ENCODE results near the gene SLAMF9.

The SLAMF9 gene

DNA sequence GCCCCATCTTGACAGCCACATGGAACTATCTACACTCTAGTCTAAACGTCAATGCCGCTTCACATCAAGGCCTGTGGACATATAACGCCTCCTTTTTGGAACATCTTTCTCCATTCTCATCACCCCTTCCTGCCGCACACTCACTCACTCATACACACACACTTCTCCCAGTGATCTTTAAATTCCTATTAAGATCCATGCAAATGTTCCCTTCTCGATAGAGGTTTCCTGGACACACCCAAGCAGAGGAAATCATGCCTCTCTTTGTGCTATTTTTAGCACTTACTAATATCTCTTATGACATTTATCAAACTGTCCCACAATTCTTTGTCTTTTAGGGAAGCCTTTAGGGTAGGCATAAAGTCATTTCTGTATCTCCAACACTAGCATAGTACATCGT, 28.2 kb upstream of the SLAMF9 start:
- Histone ChIP-seq H3K9me3 (ENCODE audit: insufficient read depth, low read length) (no peaks in the 10 kb centered on the region), H3K4me3 (ENCODE audit: low read length) (no peak overlapping the region), H4K20me1 (ENCODE audit: insufficient read depth, low read length) (no peaks in the 10 kb centered on the region), H3K27me3 (ENCODE audit: low read depth, low read length) (peaks cover 60% of the 10 kb centered on the region), H2AFZ (ENCODE audit: low read depth, low read length) (no peak overlapping the region), H3K4me2 (ENCODE audit: low read length) (no peak overlapping the region), H3K9ac (ENCODE audit: low read length) (no peak overlapping the region), H3K27ac (ENCODE audit: low read length) (no peak overlapping the region), H3K4me1 (ENCODE audit: low read length) (no peaks in the 10 kb centered on the region), H3K36me3 (replicated peaks; ENCODE audit: low read depth, low read length) (no peaks in the 10 kb centered on the region), H3K79me2 (ENCODE audit: low read length) (no peaks in the 10 kb centered on the region)
- TF ChIP-seq EZH2phosphoT487 (IDR thresholded peaks at IDR 0.05; ENCODE audit: low read depth) = no peak
- TF ChIP-seq, protein P1, sequence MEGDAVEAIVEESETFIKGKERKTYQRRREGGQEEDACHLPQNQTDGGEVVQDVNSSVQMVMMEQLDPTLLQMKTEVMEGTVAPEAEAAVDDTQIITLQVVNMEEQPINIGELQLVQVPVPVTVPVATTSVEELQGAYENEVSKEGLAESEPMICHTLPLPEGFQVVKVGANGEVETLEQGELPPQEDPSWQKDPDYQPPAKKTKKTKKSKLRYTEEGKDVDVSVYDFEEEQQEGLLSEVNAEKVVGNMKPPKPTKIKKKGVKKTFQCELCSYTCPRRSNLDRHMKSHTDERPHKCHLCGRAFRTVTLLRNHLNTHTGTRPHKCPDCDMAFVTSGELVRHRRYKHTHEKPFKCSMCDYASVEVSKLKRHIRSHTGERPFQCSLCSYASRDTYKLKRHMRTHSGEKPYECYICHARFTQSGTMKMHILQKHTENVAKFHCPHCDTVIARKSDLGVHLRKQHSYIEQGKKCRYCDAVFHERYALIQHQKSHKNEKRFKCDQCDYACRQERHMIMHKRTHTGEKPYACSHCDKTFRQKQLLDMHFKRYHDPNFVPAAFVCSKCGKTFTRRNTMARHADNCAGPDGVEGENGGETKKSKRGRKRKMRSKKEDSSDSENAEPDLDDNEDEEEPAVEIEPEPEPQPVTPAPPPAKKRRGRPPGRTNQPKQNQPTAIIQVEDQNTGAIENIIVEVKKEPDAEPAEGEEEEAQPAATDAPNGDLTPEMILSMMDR (IDR thresholded peaks at IDR 0.05; ENCODE audit: low read depth, low read length) = no peak

DNA sequence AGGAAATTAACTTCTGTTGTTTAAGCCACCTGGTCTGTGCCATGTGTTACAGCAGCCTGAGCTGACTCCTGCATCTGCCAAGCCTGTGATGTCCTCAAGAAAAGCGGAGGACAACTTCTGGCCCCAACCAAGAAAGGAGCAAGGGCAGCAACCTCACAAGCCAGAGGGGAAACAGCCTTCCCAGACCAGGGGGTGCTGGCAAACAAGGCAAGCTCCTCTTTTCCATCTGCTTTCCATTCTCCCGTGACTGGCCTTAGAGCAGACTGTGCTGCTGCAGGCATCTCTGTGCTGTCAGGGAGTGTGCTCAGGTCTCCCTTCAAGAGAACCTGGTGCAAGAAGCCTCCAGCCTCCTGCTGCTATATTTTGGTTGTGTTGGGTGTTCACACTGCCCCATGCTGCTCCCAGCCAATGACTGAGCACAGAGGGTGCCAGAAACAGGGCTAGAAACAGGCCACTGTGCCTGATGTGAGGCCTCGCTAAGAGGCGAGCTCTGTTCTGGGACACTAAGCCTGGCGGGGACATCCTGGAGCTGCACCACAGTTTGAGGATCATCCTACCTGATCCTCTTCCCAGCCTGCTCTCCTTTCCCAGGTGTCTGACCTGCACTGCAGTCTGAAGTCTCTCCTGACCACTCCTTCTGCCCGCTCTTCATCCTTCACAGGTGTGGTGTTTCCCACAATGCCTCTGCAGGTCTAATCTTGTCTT, 27.5 kb upstream of the SLAMF9 start:
- Histone ChIP-seq H2AFZ (ENCODE audit: low read depth, low read length) (no peak overlapping the region), H4K20me1 (ENCODE audit: insufficient read depth, low read length) (no peaks in the 10 kb centered on the region), H3K36me3 (replicated peaks; ENCODE audit: low read depth, low read length) (no peaks in the 10 kb centered on the region)

DNA sequence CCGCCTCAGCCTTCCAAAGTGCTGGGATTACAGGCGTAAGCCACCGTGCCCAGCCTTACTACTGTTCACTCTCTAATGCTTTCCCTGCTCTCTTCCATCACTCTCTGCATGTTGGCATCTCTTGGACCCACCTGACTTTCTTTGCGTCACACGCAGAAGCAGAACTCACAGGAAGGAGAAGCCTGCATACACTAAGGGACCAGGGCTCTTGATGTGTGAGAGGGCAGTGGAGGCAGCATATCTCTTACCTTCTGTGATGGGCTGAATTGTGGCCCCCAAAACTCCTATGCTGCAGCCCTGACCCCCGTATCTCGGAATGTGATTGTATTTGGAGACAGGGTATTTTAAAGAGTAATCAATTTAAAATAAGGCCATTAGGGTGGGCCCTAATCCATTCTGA, 26.7 kb upstream of the SLAMF9 start:
- Histone ChIP-seq H3K4me2 (ENCODE audit: low read length) (no peak overlapping the region), H3K9me3 (ENCODE audit: insufficient read depth, low read length) (no peaks in the 10 kb centered on the region)
- TF ChIP-seq, protein P1 (IDR thresholded peaks at IDR 0.05; ENCODE audit: low read depth, low read length) = no peak
- TF ChIP-seq EZH2phosphoT487 (IDR thresholded peaks at IDR 0.05; ENCODE audit: low read depth) = no peak

More for the DNA sequence above, 27.5 kb upstream of the SLAMF9 start:
- peaks cover 67% of the 10 kb centered on the region for H3K27me3 ChIP-seq (ENCODE audit: low read depth, low read length)
- no peak overlapping the region for H3K4me2 ChIP-seq (ENCODE audit: low read length)
- TF ChIP-seq, protein P1 (IDR thresholded peaks at IDR 0.05; ENCODE audit: low read depth, low read length) = no peak
- no peak for TF ChIP-seq EZH2phosphoT487 (IDR thresholded peaks at IDR 0.05; ENCODE audit: low read depth)
- no peaks in the 10 kb centered on the region for H3K79me2 ChIP-seq (ENCODE audit: low read length)
- no peak overlapping the region for H3K9ac ChIP-seq (ENCODE audit: low read length)
- no peaks in the 10 kb centered on the region for H3K9me3 ChIP-seq (ENCODE audit: insufficient read depth, low read length)
- no peak overlapping the region for H3K27ac ChIP-seq (ENCODE audit: low read length)
- no peak overlapping the region for H3K4me3 ChIP-seq (ENCODE audit: low read length)
- no peaks in the 10 kb centered on the region for H3K4me1 ChIP-seq (ENCODE audit: low read length)

DNA sequence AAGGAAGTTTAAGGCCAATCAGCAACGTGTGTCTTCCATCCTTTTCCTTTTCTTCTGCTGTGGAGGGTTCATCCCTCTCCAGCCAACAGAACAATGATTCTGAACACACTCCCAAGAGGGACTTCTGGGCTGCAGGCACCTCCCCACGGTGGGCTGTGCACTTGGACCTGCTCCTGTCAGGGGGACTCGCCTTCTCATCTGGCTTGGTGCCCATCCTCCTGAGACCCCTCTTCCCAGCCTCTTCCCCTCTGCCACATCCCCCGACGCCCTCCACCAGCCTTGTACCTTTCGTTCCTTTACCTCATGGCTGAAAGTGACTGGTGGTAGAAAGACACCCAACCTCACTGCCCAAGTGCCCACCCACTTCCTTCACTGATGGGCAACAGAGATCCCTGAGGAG, 26.0 kb upstream of the SLAMF9 start:
- no peak overlapping the region for H3K4me3 ChIP-seq (ENCODE audit: low read length)
- H3K27ac ChIP-seq (ENCODE audit: low read length) = no peak overlapping the region
- no peaks in the 10 kb centered on the region for H3K4me1 ChIP-seq (ENCODE audit: low read length)
- no peaks in the 10 kb centered on the region for H4K20me1 ChIP-seq (ENCODE audit: insufficient read depth, low read length)
- H3K4me2 ChIP-seq (ENCODE audit: low read length) = no peak overlapping the region
- H3K9me3 ChIP-seq (ENCODE audit: insufficient read depth, low read length) = no peaks in the 10 kb centered on the region
- H3K27me3 ChIP-seq (ENCODE audit: low read depth, low read length) = peaks cover 66% of the 10 kb centered on the region
- no peak overlapping the region for H3K9ac ChIP-seq (ENCODE audit: low read length)
- no peaks in the 10 kb centered on the region for H3K79me2 ChIP-seq (ENCODE audit: low read length)
- TF ChIP-seq EZH2phosphoT487 (IDR thresholded peaks at IDR 0.05; ENCODE audit: low read depth) = no peak
- TF ChIP-seq, protein P1 (IDR thresholded peaks at IDR 0.05; ENCODE audit: low read depth, low read length) = no peak
- H3K36me3 ChIP-seq (replicated peaks; ENCODE audit: low read depth, low read length) = no peaks in the 10 kb centered on the region
- no peak overlapping the region for H2AFZ ChIP-seq (ENCODE audit: low read depth, low read length)

More for the DNA sequence above, 26.7 kb upstream of the SLAMF9 start:
- Histone ChIP-seq H3K9ac (ENCODE audit: low read length) (no peak overlapping the region), H3K4me3 (ENCODE audit: low read length) (no peak overlapping the region), H3K4me1 (ENCODE audit: low read length) (no peaks in the 10 kb centered on the region), H3K79me2 (ENCODE audit: low read length) (no peaks in the 10 kb centered on the region), H3K27ac (ENCODE audit: low read length) (no peak overlapping the region), H2AFZ (ENCODE audit: low read depth, low read length) (no peak overlapping the region), H3K36me3 (replicated peaks; ENCODE audit: low read depth, low read length) (no peaks in the 10 kb centered on the region), H4K20me1 (ENCODE audit: insufficient read depth, low read length) (no peaks in the 10 kb centered on the region), H3K27me3 (ENCODE audit: low read depth, low read length) (peaks cover 66% of the 10 kb centered on the region)

All from OCI-LY3 (cell line).